ENCODE results near the gene AGGF1.

- TF ChIP-seq POLR2A (IDR thresholded peaks at IDR 0.05; ENCODE audit: low read length) (no peak), MAX (IDR thresholded peaks at IDR 0.05) (peak; percentile 93)
These were observed 56.7 kb downstream of the AGGF1 start, which contains the start of gene ZBED3 for GRCh38 chr5:77086689-77087483.
